AG04450 (cell line): Measurements from ENCODE around the gene GAREM2. TPM values are rescaled to one million over a fixed set of nuclear protein-coding genes. Genes with fewer than 3 reads are reported as not detected.

Experiments used
- CTCF ChIA-PET: fragments of 300-600, 350-600 bp; formaldehyde crosslinking; extraction: SDS; loops from one replicate; lab custom pipeline; 2022; ENCODE audit warnings: antibody characterized with exemption, inconsistent platforms; lab: Charles Lee
- POLR2A ChIA-PET: fragments of 350-600 bp; formaldehyde crosslinking; extraction: SDS; loops from one replicate; lab custom pipeline; 2021; ENCODE audit warnings: antibody characterized with exemption, inconsistent platforms; lab: Yijun Ruan, JAX
- DNase-seq: peaks from one replicate; pipeline ENCODE4 v3.0.0-alpha.2; 2011; ENCODE audit warnings: low read depth, low spot score
- H3K27ac ChIP-seq: one replicate; pipeline ENCODE4 v1.5.1; 2012; ENCODE audit warnings: low read depth, low read length, control low read depth
- H3K27me3 ChIP-seq: one replicate; pipeline ENCODE4 v1.6.0; 2012; ENCODE audit warnings: low read length; ENCODE audit not compliant: control insufficient read depth, insufficient read depth
- H3K4me3 ChIP-seq: 2 replicates; pipeline ENCODE4 v1.5.1; 2011; ENCODE audit warnings: mild to moderate bottlenecking, low read depth, low read length, control low read depth
- H3K9me3 ChIP-seq: 2 replicates; pipeline ENCODE4 v1.5.1; 2012; ENCODE audit warnings: low read length; ENCODE audit not compliant: control insufficient read depth, insufficient read depth
- polyA plus RNA-seq: library from polyadenylated mRNA; depleted of rRNA; stranded (reverse); fragments of >200 nt; gene quantifications from 2 replicates; pipeline ENCODE4 v1.2.3, GENCODE V29; 2011
- TF ChIP-seq, protein P1 (sequence below): IDR thresholded peaks from 2 replicates; pipeline ENCODE4 v1.5.1; 2011; ENCODE audit warnings: low read depth, low read length, control low read depth, inconsistent platforms

Gene GAREM2
- polyA plus RNA-seq, 1 experiment, result 2.8 TPM

DNA sequence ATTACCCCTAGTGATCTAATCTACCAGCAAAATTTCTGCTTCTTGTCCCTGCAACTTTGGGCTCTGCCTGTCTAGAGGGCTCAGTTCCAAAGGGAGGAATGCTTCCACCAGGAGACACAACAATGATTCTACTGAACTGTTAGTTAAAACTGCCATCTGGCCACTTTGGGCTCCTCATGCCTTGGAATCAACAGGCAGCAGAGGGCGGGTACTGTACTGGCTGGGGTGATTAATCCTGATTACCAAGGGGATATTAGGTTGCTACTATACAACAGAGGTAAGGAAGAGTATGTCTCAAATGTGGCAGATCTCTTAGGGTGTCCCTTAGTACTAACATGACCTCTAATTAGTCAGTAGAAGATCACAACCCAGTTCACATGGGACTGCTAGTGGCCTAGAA is 50.1 kb downstream of the GAREM2 start:
- POLR2A ChIA-PET, result no interaction called here
- TF ChIP-seq, protein P1, sequence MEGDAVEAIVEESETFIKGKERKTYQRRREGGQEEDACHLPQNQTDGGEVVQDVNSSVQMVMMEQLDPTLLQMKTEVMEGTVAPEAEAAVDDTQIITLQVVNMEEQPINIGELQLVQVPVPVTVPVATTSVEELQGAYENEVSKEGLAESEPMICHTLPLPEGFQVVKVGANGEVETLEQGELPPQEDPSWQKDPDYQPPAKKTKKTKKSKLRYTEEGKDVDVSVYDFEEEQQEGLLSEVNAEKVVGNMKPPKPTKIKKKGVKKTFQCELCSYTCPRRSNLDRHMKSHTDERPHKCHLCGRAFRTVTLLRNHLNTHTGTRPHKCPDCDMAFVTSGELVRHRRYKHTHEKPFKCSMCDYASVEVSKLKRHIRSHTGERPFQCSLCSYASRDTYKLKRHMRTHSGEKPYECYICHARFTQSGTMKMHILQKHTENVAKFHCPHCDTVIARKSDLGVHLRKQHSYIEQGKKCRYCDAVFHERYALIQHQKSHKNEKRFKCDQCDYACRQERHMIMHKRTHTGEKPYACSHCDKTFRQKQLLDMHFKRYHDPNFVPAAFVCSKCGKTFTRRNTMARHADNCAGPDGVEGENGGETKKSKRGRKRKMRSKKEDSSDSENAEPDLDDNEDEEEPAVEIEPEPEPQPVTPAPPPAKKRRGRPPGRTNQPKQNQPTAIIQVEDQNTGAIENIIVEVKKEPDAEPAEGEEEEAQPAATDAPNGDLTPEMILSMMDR, result no peak
- no peak overlapping the region for H3K27ac ChIP-seq
- no peaks in the 10 kb centered on the region for H3K27me3 ChIP-seq
- no peak overlapping the region for H3K4me3 ChIP-seq
- CTCF ChIA-PET, result no interaction called here
- no peak for DNase-seq
- H3K9me3 ChIP-seq, result peaks cover 1% of the 10 kb centered on the region; the same call in 1 of the 2 replicates

DNA sequence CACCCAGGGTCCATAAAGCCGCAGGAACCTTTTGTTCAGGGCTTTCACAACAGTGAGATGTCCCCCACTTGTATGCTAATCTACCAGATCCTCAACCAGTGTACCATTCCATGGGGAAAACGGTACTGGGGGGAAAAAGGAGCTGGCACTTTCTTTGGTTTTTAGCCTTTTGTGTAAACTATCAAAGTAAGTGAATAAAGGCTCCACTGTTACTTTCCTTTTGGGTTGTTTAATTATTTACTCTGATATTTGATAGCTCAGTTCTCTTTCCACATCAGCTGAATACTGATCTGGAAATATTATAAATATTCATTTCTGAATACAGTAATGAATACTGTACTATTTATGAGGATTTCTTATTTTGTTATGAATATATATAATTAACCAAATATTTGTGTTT is 51.2 kb downstream of the GAREM2 start:
- no peak overlapping the region for H3K4me3 ChIP-seq
- ChIA-PET POLR2A (interaction anchor here (0.6 kb wide), 1 partner anchor 281 kb away, joined by 3 read pairs; no protein-coding TSS in a partner anchor), CTCF (interaction anchor here (1.2 kb wide), 1 partner anchor 354 kb away, joined by 3 read pairs; no protein-coding TSS in a partner anchor)
- no peaks in the 10 kb centered on the region for H3K27me3 ChIP-seq
- no peak overlapping the region for H3K27ac ChIP-seq
- TF ChIP-seq, protein P1, result no peak
- H3K9me3 ChIP-seq, result no peaks in the 10 kb centered on the region
- no peak for DNase-seq

DNA sequence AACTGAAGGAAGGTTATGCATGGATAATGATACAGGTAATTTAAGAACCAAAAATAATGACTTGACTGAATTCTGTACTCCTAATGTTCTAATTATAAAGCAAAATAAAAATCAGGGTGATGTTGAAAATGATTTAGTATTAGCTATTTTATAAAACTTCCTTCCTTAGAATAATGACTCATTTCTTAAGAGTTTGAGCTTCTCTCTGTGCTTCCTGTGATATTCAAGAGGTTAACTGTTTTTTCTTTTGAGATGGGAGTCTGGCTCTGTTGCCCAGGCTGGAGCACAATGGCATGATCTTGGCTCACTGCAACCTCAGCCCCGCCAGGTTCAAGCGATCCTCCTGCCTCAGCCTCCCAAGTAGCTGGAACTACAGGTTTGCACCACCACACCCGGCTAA is 56.7 kb downstream of the GAREM2 start:
- Histone ChIP-seq H3K9me3 (no peaks in the 10 kb centered on the region), H3K4me3 (no peak overlapping the region), H3K27ac (no peak overlapping the region), H3K27me3 (no peaks in the 10 kb centered on the region)
- no peak for DNase-seq
- CTCF ChIA-PET, result no interaction called here
- TF ChIP-seq, protein P1, result no peak
- POLR2A ChIA-PET, result no interaction called here

DNA sequence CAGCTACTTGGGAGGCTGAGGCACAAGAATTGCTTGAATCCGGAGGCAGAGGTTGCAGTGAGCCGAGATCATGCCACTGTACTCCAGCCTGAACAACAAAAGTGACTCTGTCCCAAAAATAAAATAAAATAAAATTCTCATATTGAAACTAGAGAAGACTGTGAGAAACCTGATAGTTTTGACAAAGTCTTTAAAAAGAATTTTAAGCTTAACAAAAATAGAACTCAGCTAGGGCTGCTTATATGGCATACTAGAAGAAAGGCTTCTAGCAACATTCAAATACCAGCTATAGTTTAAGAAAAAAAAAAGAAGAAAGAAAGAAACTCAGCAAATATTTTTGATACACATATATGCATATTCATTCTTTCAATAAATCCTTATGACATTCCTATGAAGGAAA is 57.9 kb downstream of the GAREM2 start:
- Histone ChIP-seq H3K27ac (no peak overlapping the region), H3K27me3 (no peaks in the 10 kb centered on the region), H3K4me3 (no peak overlapping the region), H3K9me3 (no peaks in the 10 kb centered on the region)
- CTCF ChIA-PET, result interaction anchor here (0.7 kb wide), 1 partner anchor 46 kb away, joined by 3 read pairs; no protein-coding TSS in a partner anchor
- TF ChIP-seq, protein P1, result no peak
- no peak for DNase-seq
- POLR2A ChIA-PET, result no interaction called here

DNA sequence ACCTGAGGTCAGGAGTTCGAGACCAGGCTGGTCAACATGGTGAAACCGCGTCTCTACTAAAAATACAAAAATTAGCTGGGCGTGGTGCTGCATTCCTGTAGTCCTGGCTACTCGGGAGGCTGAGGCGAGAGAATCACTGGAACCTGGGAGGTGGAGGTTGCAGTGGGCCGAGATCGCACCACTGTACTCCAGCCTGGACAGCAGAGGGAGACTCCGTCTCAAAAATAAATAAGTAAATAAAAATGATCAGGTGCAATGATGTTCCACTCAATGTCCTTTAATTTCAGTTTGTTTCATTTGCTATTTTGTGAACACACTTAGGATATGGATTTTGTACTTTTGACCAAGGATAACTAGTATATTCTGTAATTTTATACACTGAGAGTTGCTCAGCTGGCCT is 62.2 kb downstream of the GAREM2 start:
- H3K4me3 ChIP-seq, result no peak overlapping the region
- no peak for DNase-seq
- TF ChIP-seq, protein P1, result no peak
- CTCF ChIA-PET, result no interaction called here
- H3K27ac ChIP-seq, result no peak overlapping the region
- POLR2A ChIA-PET, result no interaction called here
- H3K9me3 ChIP-seq, result no peaks in the 10 kb centered on the region
- no peaks in the 10 kb centered on the region for H3K27me3 ChIP-seq
